Measurements from ENCODE around the gene FAM20C.

Gene FAM20C

GRCh38 chr7:261341-262250 lies 69.2 kb downstream of the FAM20C start:
- no peak for DNase-seq

DNA sequence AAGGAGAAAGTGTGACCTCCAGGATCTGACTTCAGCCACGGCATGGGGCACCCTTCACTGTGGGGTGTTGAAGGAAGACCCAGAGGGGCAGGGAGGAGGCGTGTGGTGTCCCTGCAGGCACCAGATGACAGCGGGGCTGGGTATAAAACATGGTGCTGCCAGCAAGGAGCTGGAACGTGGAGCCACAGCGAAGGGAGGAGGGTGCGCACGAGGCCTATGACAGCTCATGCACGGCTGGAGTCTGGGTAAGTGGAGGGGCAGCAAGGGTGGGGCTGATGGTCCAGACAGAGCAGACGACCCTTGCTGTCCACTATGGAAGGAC lies 69.8 kb downstream of the FAM20C start:
- no peak for DNase-seq

GRCh38 chr7:262631-263311 lies 70.4 kb downstream of the FAM20C start:
- DNase-seq: peak in 2 of 4 experiments; percentile 44 to 45

GRCh38 chr7:263483-264351 lies 71.3 kb downstream of the FAM20C start:
- peak in 3 of 4 experiments; percentile 51 to 84 (median 76) for DNase-seq

- DNase-seq: no peak
Observed at GRCh38 chr7:264541-265191, 72.3 kb downstream of the FAM20C start.

DNA sequence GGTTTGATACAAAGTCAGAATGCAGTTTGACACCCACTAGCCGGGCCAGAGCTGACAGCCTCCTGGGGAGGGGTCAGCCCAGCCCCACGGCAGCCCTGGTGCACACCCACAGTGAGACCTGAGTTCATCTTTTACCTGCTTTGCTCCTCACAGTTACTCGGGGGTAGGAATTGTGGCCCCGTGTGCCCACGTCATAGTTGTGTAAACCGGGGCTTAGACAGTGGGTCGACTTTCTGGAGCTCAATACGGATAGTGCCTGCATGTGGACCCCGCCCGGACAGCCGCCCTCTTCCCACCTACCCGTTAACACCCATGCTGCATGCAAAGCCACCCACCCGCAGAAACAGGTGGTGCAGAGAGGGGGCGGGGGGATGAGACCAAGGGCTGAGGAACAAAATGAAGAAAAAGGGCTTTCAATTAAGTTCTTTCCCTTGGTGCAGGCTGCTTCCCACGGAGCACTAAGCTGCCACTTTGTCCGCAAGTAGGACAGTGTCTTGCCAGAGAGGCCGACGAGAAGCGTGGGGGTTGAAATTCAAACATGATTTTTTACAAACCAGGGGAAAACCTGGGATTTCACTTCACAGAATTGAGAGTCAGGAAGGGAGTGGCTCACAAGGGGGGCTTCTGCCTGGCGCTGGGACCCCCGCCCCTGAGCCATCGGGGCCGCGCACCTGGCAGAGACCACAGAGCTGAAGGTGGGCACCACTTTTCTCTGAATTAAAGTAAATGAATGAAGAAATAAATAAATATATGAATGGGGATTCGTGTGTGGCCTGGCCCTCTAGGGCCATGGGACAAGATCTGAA lies 73.0 kb downstream of the FAM20C start:
- DNase-seq: no peak

DNA sequence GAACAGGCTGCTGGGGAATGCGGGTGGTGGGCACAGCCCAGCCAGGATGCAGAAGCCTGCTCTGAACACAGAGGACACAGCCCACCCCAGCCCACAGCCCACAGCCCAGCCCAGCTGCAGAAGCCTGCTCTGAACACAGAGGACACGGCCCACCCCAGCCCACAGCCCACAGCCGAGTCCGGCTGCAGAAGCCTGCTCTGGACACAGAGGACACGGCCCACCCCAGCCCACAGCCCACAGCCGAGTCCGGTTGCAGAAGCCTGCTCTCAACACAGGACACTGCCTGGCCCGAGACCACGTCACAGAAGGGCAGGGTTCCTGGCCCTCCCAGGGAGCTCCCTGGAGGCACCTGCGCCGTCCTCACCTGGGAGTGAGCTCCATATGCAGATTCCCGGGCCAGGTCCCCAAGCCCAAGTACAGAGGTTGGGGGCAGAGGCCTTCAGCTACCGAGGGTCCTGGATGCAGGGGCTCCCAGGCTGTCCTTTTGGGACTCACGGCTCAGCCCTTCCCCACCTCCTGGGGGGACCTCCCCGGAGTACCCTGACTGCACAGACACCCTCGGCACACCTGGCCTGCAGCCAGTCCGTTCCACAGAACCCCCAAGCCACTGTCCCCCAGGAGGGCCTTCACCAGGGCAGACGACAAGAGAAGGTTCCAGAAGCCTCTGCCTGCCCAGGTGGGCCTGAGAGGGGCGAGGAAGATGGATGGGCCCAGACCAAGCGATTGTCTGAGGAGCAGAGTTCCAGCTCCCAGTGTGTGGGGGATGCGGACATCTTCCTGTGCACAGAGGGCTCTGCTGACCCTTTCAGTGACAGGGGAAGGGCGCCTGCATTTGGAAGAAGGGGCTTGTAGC lies 73.9 kb downstream of the FAM20C start:
- DNase-seq: no peak

- no peak for DNase-seq
Observed at GRCh38 chr7:266851-267840, 74.8 kb downstream of the FAM20C start.

DNA sequence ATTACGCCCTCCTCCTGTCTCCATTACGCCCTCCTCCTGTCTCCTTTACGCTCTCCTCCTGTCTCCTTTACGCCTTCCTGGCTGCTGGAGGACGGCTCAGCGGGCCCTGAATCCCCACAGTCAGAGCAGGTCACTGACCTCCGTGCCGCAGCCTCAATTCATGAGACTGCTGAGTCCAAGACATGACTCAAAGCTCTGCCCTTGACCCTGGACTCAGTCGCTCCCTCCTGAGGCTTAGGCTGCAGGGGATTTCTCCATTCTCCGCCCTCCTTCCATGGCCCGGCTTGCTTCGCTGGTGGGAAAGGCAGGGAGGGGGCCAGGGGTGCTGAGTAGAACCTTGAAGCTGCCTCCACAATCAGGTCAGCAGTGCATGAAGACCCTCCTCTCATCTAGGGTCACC lies 76.6 kb downstream of the FAM20C start:
- DNase-seq: no peak

DNA sequence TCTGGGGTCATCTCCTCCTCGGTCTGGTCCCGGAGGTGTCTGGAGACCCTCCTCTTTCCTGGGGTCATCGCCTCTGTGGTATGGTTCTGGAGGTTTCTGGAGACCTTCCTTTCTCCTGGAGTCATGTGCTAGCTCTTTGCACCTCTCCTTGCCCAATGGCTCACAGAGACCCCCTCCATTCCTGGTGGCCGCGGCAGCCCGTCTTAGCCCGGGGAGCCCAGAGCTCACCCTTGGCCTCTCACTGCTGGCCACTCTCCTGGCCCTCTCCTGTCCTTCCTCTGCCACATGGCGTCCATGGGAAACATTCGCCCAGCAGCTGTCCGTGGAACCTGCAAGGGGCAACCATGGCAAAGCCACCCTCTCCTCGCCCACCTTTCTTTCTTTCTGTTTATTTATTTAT lies 77.3 kb downstream of the FAM20C start:
- no peak for DNase-seq

GRCh38 chr7:270351-270983 lies 78.1 kb downstream of the FAM20C start:
- no peak for DNase-seq

DNA sequence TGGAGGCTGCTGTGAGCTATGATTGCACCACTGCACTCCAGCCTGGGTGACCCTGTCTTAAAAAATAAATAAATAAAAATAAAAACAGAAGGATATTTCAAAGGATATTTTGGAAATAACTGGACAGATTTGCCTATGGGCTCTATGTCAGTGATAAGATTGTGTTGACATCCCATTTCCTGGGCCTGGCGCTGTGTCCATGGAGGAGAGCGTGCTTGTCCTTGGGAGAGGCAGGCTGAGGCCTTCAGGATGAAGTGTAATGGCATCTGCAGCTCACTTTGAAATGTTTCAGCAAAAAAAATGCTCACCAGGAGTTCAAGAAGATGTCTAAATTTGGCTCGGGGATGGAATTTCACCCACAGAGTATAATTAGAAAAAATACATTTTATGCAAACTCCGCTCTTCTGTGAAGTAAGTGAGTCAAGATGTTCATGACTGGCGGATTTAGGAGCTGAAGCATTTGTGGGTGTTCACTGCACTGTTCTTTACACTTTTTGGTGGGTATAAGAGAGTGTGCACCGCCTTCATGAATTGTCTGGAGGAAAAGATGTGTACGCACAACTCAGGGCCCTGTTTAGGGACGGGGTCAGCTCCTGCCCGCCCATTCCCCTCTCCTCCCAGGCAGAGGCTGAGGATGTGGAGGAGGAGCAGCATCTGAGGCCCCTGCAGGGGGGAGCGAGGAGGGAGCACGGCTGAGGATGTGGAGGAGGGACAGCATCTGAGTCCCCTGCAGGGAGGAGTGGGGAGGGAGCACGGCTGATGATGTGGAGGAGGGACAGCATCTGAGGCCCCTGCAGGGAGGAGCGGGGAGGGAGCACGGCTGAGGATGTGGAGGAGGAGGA lies 79.1 kb downstream of the FAM20C start:
- DNase-seq: no peak

DNA sequence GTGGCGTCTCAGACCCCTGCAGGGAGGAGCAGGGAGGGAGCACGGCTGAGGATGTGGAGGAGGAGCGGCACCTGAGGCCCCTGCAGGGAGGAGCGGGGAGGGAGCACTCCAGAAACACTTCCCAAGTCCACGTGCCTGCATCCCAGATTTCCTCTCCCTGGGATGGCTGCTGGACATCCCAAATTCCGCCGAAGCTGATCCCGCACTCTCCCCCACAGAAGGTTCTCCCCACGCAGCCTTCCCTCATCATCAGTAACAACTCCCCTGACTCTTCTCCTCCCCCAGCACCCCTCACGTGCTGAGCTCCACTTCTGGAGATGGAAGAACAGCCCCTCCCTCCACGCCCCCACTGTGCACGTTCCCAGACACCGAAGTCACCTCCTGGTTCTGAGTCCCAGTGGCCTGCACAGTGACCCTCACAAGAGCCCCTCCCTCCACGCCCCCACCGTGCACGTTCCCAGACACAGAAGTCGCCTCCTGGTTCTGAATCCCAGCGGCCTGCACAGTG lies 79.8 kb downstream of the FAM20C start:
- no peak for DNase-seq

DNA sequence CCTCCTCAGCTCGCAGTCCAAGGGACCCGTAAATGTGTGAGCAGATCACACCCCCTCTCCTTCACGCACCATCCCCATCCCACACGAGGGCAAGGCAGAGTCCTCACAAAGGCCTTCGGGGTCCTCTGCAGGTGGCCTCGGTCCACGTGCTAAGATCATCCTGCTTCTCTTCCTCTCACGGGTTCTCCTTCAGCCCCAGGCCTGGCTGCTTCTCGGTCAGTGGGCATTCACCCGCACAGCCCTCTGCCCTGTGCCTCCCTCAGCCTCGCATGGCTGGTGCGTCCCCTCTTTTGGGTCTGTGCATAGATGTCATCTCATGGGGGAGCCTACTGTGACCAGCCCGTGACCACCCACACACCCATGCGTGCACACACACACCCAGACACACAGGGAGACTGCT lies 80.3 kb downstream of the FAM20C start:
- no peak for DNase-seq

GRCh38 chr7:273327-273726 lies 81.0 kb downstream of the FAM20C start:
- DNase-seq: no peak

- no peak for DNase-seq
Observed at GRCh38 chr7:274266-274665, 81.9 kb downstream of the FAM20C start.

- no peak for DNase-seq
Observed at GRCh38 chr7:276230-276835, 84.0 kb downstream of the FAM20C start.

DNA sequence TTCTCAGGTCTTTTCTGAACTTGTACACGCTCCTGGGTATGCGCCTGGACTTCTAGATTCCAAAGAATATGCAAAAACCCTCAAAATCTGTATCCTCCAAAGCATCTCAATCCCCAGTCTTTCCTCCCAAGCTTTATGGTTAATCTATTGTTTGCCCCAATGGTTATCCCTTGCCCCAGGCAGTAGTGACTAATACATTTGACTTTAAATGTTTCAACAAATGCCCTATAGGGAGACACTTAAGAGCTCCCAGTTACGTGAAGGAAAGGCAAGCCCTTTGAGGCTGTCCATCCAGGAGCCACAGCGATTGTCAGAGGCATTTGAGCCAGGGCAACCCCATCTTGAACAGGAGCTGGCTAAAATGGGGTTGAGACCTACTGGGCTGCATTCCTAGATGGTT lies 84.9 kb downstream of the FAM20C start:
- no peak for DNase-seq

Measured in activated CD4-positive, CD25-positive, alpha-beta regulatory T cell (primary cell).